Epithelial cell of proximal tubule (primary cell): Measurements from ENCODE around the gene CNTF. TPM values are rescaled to one million over a fixed set of nuclear protein-coding genes. Genes with fewer than 3 reads are reported as not detected.

ENCODE experiments used
- DNase-seq: peaks from one replicate; pipeline ENCODE4 v3.0.0-alpha.2; 2011; ENCODE audit warnings: low read depth
- H3K4me3 ChIP-seq: 2 replicates; pipeline ENCODE4 v1.5.1; 2011; ENCODE audit warnings: low read depth, mild to moderate bottlenecking, low read length
- total RNA-seq: library from RNA; depleted of rRNA; stranded (reverse); fragments of >200 nt; gene quantifications from 2 replicates; pipeline ENCODE4 v1.2.3, GENCODE V29; 2015
- TF ChIP-seq, protein P1 (sequence below): conservative IDR thresholded peaks from 2 replicates; pipeline ENCODE4 v1.5.1; 2012; ENCODE audit warnings: low read depth, mild to moderate bottlenecking, low read length

CNTF gene
- total RNA-seq, 1 donor from 2014 or later: 0.29 TPM

DNA sequence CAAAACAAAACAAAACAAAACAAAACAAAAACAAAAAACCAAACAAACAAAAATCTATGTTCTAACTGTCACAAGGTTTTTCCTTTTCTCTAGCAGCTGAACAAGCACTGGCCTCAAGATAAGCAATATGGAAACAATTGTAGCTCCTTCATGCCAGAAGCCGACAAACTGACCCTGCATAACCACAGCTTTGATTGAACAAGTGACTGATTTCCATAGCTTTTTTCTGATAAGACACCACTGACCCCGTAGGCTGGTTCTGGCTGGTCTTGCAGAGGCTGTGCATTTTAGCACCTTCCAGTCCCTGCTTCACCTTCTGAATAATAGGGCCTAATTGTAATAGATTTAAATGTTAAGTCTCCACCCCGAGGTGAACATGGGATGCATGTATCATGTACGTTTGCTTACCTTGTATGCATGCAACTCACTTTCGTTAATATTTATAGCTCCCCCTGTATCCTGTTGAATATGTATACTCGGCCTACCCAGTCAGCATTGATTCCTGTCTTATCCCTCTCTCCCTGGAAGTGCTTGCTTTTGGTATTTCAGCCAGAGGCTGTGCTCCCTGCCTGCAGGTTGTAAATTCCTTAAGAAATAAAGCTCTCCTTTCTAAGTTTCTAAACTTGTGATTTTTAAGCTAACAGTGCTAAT lies 49.6 kb downstream of the CNTF start:
- DNase-seq: no peak
- TF ChIP-seq, protein P1, sequence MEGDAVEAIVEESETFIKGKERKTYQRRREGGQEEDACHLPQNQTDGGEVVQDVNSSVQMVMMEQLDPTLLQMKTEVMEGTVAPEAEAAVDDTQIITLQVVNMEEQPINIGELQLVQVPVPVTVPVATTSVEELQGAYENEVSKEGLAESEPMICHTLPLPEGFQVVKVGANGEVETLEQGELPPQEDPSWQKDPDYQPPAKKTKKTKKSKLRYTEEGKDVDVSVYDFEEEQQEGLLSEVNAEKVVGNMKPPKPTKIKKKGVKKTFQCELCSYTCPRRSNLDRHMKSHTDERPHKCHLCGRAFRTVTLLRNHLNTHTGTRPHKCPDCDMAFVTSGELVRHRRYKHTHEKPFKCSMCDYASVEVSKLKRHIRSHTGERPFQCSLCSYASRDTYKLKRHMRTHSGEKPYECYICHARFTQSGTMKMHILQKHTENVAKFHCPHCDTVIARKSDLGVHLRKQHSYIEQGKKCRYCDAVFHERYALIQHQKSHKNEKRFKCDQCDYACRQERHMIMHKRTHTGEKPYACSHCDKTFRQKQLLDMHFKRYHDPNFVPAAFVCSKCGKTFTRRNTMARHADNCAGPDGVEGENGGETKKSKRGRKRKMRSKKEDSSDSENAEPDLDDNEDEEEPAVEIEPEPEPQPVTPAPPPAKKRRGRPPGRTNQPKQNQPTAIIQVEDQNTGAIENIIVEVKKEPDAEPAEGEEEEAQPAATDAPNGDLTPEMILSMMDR: no peak

DNA sequence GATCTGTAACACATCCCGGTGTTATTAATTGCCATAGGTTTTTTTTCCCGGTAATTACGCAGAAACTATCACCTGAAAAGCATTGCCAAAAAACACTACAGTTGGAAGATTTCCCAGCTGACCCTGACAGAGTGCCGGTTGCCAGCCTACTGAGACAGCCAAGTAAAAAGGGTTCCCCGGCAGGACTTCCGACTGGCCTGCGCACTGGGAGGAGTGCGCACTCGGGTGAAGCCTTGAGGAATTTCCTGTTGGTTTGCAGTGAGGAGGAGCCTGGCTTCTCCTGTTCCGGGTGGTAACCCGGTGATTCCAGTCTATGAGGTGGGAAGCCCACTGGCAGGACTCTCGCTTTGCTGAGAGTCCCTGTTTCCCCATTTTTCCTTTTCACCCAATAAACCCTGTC lies 52.1 kb downstream of the CNTF start:
- no peak for DNase-seq
- H3K4me3 ChIP-seq: peak overlapping the region; percentile 21
- TF ChIP-seq, protein P1: no peak

More for the DNA sequence above, 49.6 kb downstream of the CNTF start:
- no peak overlapping the region for H3K4me3 ChIP-seq

Other genes starting within 250 kb of the CNTF start
- not detected in 2 replicates for gene OR5B3, start 215.8 kb upstream of the CNTF start, total RNA-seq
- gene OR5B2, start 194.5 kb upstream of the CNTF start, total RNA-seq: not detected in 2 replicates
- gene OR5B12, start 180.4 kb upstream of the CNTF start, total RNA-seq: not detected in 2 replicates
- not detected in 2 replicates for gene OR5B21, start 114.6 kb upstream of the CNTF start, total RNA-seq
- 0.94 and 1.4 TPM in 2 replicates for gene LPXN, start 46.8 kb upstream of the CNTF start, total RNA-seq
- 25.8 and 31.8 TPM in 2 replicates for gene ZFP91, start 43.6 kb upstream of the CNTF start, total RNA-seq
- gene GLYAT, start 109.3 kb downstream of the CNTF start, total RNA-seq: not detected in 2 replicates
- 0.35 and 0.51 TPM in 2 replicates for gene GLYATL2, start 222.0 kb downstream of the CNTF start, total RNA-seq